Mucosa of stomach (tissue), 1 donor: ENCODE results near the gene TCOF1.

ENCODE experiments used
- H3K27me3 ChIP-seq: one replicate; pipeline ENCODE4 v1.7.0; 2013; ENCODE audit warnings: mild to moderate bottlenecking, low read length; ENCODE audit not compliant: control insufficient read depth, insufficient read depth
- H3K36me3 ChIP-seq: one replicate; pipeline ENCODE4 v1.7.0; 2013; ENCODE audit warnings: low read length; ENCODE audit not compliant: control insufficient read depth, insufficient read depth
- H3K4me1 ChIP-seq: one replicate; pipeline ENCODE4 v1.7.0; 2013; ENCODE audit warnings: mild to moderate bottlenecking, low read length; ENCODE audit not compliant: control insufficient read depth, insufficient read depth
- H3K4me3 ChIP-seq: one replicate; pipeline ENCODE4 v1.7.0; 2013; ENCODE audit warnings: low read length
- H3K9ac ChIP-seq: one replicate; pipeline ENCODE4 v1.7.0; 2013; ENCODE audit warnings: mild to moderate bottlenecking, low read length, moderate library complexity
- H3K9me3 ChIP-seq: one replicate; pipeline ENCODE4 v1.7.0; 2013; ENCODE audit warnings: mild to moderate bottlenecking, low read length, moderate library complexity; ENCODE audit not compliant: control insufficient read depth
- donor health status: Pancreatic carcinoma.

TCOF1 gene

DNA sequence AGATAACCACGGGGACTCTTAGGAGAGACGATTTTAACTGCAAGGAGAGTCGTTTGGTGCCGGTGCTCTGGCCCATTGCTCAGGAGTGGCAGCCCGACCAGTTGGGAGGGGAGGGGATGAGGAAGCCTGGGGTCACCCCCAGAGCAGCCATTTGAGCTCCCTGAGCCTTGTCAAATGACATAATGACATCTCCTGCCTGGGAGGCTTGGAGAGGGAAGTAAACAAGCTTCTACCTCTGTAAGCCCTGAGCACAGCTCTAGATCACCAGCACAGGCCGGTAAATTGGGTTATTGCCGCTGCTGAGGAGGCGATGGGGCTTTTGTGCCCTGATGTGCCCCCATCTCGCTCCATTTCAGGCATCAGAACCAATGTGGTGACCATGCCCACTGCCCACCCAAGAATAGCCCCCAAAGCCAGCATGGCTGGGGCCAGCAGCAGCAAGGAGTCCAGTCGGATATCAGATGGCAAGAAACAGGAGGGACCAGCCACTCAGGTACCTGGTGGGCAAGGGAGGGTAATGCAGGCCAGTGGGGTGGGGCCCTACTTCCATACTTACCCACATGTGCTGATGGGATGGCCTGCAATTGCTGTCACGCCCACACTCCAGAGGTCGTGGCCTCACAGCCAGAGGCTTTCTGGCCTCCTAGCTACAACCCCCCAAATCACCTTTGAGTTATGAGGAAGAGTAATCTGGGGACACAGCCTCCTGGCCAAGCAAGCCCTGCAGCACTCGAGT lies 32.2 kb downstream of the TCOF1 start:
- Histone ChIP-seq H3K27me3 (no peaks in the 10 kb centered on the region), H3K4me3 (no peak overlapping the region), H3K4me1 (no peaks in the 10 kb centered on the region), H3K9ac (no peak overlapping the region), H3K36me3 (peaks cover 7% of the 10 kb centered on the region), H3K9me3 (no peaks in the 10 kb centered on the region)

- no peak overlapping the region for H3K4me3 ChIP-seq
- no peaks in the 10 kb centered on the region for H3K9me3 ChIP-seq
- H3K27me3 ChIP-seq: no peaks in the 10 kb centered on the region
- H3K9ac ChIP-seq: no peak overlapping the region
- H3K36me3 ChIP-seq: peaks cover 7% of the 10 kb centered on the region
- H3K4me1 ChIP-seq: no peaks in the 10 kb centered on the region
Measured at GRCh38 chr5:150391064-150391834, 33.8 kb downstream of the TCOF1 start.

GRCh38 chr5:150391986-150392385 lies 34.5 kb downstream of the TCOF1 start:
- H3K36me3 ChIP-seq: peaks cover 7% of the 10 kb centered on the region
- no peaks in the 10 kb centered on the region for H3K9me3 ChIP-seq
- H3K4me3 ChIP-seq: no peak overlapping the region
- no peaks in the 10 kb centered on the region for H3K4me1 ChIP-seq
- H3K27me3 ChIP-seq: no peaks in the 10 kb centered on the region
- no peak overlapping the region for H3K9ac ChIP-seq

- H3K4me1 ChIP-seq: no peaks in the 10 kb centered on the region
- H3K27me3 ChIP-seq: no peaks in the 10 kb centered on the region
- peaks cover 7% of the 10 kb centered on the region for H3K36me3 ChIP-seq
- H3K9ac ChIP-seq: no peak overlapping the region
- no peaks in the 10 kb centered on the region for H3K9me3 ChIP-seq
- no peak overlapping the region for H3K4me3 ChIP-seq
Measured at GRCh38 chr5:150392680-150393079, 35.2 kb downstream of the TCOF1 start.

- Histone ChIP-seq H3K4me1 (no peaks in the 10 kb centered on the region), H3K36me3 (peaks cover 7% of the 10 kb centered on the region), H3K4me3 (no peak overlapping the region), H3K9me3 (no peaks in the 10 kb centered on the region), H3K9ac (no peak overlapping the region), H3K27me3 (no peaks in the 10 kb centered on the region)
Measured at GRCh38 chr5:150393096-150393645, 35.7 kb downstream of the TCOF1 start.

- Histone ChIP-seq H3K4me3 (no peak overlapping the region), H3K36me3 (peaks cover 13% of the 10 kb centered on the region), H3K9ac (no peak overlapping the region), H3K27me3 (no peaks in the 10 kb centered on the region), H3K9me3 (no peaks in the 10 kb centered on the region), H3K4me1 (no peaks in the 10 kb centered on the region)
Measured at GRCh38 chr5:150394131-150394530, 36.6 kb downstream of the TCOF1 start.

DNA sequence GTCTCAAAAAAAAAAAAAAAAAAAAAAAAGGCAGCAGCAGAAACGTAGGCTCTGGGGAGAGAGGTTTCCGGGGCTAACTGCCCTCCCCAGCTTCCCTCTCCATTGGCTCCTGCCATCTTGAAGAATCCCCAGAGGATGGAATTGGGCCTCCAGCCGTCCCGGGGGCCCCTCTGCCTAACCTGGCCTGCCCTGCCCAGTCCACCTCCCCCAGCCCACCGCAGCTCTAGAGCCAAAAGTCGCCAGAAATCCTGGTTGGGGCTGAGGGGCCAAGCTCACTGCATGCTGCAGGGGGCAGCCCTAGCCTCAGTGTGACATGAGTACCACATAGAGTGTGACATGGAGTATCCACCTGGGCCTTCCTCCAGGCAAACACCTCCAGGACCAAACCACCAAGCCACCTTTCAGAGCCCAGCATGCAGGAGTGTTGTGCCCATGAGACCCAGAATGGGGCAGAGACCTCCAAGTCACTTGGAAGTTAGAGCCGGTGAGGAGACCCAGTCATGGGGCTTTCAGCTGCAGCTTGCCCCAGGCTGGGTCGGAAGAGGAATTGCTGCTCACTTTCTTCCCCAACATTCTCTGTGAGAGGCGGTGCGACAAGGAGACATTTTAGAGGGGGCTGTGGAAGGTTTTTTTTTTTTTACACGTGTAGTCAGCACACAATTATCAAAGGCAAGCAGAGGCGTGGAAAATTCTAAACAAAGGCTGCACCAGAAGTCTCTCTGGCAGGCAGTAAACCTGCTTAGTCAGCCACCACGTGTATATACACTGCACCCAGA lies 37.6 kb downstream of the TCOF1 start:
- H3K36me3 ChIP-seq: peaks cover 18% of the 10 kb centered on the region
- no peaks in the 10 kb centered on the region for H3K4me1 ChIP-seq
- no peaks in the 10 kb centered on the region for H3K9me3 ChIP-seq
- H3K4me3 ChIP-seq: no peak overlapping the region
- no peak overlapping the region for H3K9ac ChIP-seq
- no peaks in the 10 kb centered on the region for H3K27me3 ChIP-seq

DNA sequence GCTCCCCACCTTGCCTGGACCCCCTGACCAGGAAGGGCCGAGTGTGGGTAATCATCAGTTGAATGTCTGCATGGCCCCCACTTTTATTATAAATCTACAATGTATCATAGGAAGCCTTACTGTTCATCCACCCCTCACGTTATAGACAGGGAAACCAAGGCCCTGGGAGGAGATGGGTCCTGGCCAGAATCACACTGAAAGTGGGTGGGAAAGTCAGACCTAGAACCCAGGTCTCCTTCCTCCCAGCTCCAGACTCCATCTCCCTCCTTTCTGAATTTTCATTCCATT lies 38.1 kb downstream of the TCOF1 start:
- Histone ChIP-seq H3K27me3 (no peaks in the 10 kb centered on the region), H3K4me3 (no peak overlapping the region), H3K9me3 (no peaks in the 10 kb centered on the region), H3K36me3 (peaks cover 18% of the 10 kb centered on the region), H3K4me1 (no peaks in the 10 kb centered on the region), H3K9ac (no peak overlapping the region)

DNA sequence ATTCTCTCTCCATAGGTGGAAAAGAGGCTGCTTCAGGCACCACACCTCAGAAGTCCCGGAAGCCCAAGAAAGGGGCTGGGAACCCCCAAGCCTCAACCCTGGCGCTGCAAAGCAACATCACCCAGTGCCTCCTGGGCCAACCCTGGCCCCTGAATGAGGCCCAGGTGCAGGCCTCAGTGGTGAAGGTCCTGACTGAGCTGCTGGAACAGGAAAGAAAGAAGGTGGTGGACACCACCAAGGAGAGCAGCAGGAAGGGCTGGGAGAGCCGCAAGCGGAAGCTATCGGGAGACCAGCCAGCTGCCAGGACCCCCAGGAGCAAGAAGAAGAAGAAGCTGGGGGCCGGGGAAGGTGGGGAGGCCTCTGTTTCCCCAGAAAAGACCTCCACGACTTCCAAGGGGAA lies 38.8 kb downstream of the TCOF1 start:
- Histone ChIP-seq H3K36me3 (peaks cover 18% of the 10 kb centered on the region), H3K27me3 (no peaks in the 10 kb centered on the region), H3K9ac (no peak overlapping the region), H3K9me3 (no peaks in the 10 kb centered on the region), H3K4me3 (no peak overlapping the region), H3K4me1 (no peaks in the 10 kb centered on the region)

- H3K9me3 ChIP-seq: no peaks in the 10 kb centered on the region
- no peaks in the 10 kb centered on the region for H3K27me3 ChIP-seq
- H3K9ac ChIP-seq: no peak overlapping the region
- peaks cover 18% of the 10 kb centered on the region for H3K36me3 ChIP-seq
- no peak overlapping the region for H3K4me3 ChIP-seq
- no peaks in the 10 kb centered on the region for H3K4me1 ChIP-seq
Measured at GRCh38 chr5:150397146-150397781, 39.8 kb downstream of the TCOF1 start.

DNA sequence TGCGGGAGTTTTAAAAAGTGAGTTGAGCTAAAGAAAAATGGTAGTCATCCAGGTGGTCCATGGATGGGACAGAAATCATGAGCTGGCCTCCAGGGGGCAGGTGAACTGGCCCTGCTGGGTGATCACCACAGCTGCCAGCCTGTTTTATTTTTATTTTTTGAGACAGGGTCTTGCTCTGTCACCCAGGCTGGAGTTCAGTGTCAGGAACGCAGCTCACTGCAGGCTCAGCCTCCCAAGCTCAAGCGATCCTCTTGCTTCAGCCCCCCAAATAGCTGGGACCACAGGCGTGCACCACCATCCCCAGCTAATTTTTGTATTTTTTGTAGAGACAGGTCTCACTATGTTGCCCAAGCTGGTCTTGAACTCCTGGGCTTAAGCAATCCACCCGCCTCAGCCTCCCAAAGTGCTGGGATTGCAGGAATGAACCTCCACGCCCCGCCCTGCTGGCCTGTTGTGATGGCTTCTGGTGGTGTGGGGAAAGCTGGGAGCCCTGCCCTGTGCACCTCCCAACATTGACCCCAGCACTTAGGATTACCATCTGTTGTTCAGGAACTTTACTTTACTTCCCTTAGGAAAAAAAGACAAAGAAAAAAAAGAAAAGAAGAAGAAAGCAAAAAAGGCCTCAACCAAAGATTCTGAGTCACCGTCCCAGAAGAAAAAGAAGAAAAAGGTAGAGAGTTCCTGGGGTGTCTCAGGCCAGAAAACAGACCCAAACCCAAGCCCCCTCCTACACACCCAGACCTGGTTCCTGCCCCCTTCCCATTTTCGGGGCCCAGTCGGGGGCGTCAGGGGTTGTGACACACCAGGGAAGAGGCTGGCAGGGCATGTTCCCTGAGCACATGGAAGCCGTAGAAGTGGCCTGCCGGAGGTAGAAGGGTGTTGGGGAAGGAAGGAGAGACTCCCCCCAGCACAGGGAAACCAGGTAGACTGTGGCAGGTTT lies 40.6 kb downstream of the TCOF1 start:
- peaks cover 11% of the 10 kb centered on the region for H3K36me3 ChIP-seq
- H3K4me1 ChIP-seq: no peaks in the 10 kb centered on the region
- no peak overlapping the region for H3K9ac ChIP-seq
- no peak overlapping the region for H3K4me3 ChIP-seq
- H3K9me3 ChIP-seq: no peaks in the 10 kb centered on the region
- no peaks in the 10 kb centered on the region for H3K27me3 ChIP-seq
